ENCODE results near the gene OR5AN1.

Gene OR5AN1

DNA sequence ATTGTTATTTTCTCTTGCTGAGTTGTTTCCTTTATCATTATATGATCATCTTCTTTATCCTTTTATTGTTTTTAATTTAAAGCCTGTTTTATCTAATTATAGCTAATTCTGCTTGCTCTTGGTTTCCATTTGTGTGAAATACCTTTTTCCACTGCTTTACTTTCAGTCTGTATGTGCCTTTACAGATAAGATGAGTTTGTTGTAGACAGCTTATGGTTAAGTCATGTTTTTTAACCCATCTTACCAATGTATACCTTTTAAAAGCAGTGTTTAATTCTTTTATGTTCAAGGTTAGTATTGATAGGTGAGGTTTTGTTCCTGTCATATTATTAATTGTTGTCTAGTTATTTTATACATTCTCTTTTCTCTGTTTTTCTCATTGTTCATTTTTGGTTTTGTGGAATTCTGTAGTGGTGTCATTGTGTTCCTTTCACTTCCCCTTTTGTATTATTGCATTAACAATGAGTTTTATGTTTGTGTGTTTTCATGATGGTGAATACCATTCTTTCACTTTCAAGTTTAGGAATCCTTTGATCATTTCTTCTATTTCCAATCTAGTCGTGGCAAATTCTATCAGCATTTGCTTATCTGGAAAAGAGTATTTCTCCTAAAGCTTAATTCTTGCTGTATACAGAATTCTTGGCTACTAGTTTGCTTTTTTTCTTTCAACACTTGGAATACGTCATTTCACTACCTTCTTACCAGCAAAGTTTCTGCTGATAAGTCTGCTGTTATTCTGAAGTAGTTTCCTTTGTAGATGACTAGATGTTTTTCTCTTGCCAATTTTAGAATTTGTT, 21.8 kb downstream of the OR5AN1 start:
- H3K27ac ChIP-seq (ENCODE audit: low read length) = no peak overlapping the region
- no peak overlapping the region for H3K9ac ChIP-seq (ENCODE audit: low read length)
- no peaks in the 10 kb centered on the region for H3K27me3 ChIP-seq (ENCODE audit: control insufficient read depth, insufficient read depth, low read length)
- no peak overlapping the region for H3K4me3 ChIP-seq (ENCODE audit: low read length)
- H3K9me3 ChIP-seq (ENCODE audit: control insufficient read depth, low read depth, low read length) = peaks cover 4% of the 10 kb centered on the region
- H3K36me3 ChIP-seq (ENCODE audit: control insufficient read depth, low read depth, low read length) = no peaks in the 10 kb centered on the region
- peaks cover 5% of the 10 kb centered on the region for H3K4me1 ChIP-seq (ENCODE audit: control insufficient read depth, low read depth, low read length)

DNA sequence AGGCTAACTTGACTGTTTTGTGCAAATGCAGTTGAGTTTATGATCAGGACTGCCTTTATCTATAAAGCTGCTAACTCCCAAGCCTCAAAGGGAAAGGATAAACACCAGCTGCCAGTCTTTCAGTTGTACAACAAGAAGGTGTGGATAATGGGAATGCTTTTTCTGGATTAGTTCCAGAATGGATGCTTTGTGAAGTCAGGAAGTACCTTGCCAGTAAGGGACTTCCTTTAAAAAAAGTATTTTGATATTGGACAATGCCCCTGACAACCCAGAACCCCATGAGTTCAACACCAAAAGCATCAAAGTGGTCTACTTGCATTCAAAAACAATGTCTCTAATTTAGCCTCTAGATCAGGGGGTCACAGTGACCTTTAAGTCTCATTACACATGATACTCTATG, 35.5 kb downstream of the OR5AN1 start:
- H3K9ac ChIP-seq (ENCODE audit: low read length) = no peak overlapping the region
- H3K36me3 ChIP-seq (ENCODE audit: control insufficient read depth, low read depth, low read length) = no peaks in the 10 kb centered on the region
- H3K9me3 ChIP-seq (ENCODE audit: control insufficient read depth, low read depth, low read length) = peaks cover 13% of the 10 kb centered on the region

DNA sequence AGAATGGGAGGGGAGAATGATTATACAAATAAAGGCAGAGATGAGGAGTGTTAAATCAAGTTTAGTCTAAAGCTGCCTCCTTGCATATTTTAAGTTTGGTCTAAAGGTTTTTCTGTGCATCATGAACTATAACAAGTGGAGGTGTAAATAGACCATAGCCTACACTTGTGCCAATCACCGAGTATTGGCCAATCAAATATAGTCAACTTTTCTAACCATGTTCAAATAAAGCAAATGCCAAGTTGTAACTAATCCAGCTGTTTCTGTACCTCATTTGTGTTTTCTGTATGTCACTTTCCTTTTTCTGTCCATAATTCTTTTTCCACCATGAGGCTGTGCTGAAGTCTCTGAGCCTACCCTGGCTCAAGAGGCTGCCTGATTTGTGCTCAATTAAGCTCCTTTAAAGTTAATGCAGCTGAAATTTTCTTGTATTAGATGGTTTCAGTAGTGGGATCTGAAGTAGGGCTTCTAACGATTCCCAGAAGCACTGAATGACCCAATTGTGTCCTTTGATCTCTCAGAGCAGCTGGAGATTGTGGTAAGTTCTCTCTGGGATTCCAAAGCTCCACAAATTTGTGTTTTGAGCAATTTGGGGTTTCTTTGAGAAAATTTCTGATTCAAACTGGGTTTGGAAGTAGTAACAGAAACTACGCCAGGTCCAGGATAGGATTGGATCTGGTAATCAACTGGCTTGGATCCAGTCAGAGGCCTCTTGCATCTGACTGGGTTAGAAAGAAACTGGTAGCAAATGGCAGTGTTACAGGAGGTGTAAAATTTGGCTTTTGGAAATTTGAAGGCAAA, 42.0 kb downstream of the OR5AN1 start:
- Histone ChIP-seq H3K4me1 (ENCODE audit: control insufficient read depth, low read depth, low read length) (no peaks in the 10 kb centered on the region), H3K27ac (ENCODE audit: low read length) (no peak overlapping the region), H3K4me3 (ENCODE audit: low read length) (no peak overlapping the region), H3K36me3 (ENCODE audit: control insufficient read depth, low read depth, low read length) (no peaks in the 10 kb centered on the region), H3K9ac (ENCODE audit: low read length) (no peak overlapping the region), H3K9me3 (ENCODE audit: control insufficient read depth, low read depth, low read length) (peaks cover 54% of the 10 kb centered on the region), H3K27me3 (ENCODE audit: control insufficient read depth, insufficient read depth, low read length) (no peaks in the 10 kb centered on the region)

More for the DNA sequence above, 35.5 kb downstream of the OR5AN1 start:
- Histone ChIP-seq H3K4me1 (ENCODE audit: control insufficient read depth, low read depth, low read length) (no peaks in the 10 kb centered on the region), H3K27me3 (ENCODE audit: control insufficient read depth, insufficient read depth, low read length) (no peaks in the 10 kb centered on the region), H3K4me3 (ENCODE audit: low read length) (no peak overlapping the region), H3K27ac (ENCODE audit: low read length) (no peak overlapping the region)

GRCh38 chr11:59401262-59401552, 42.5 kb downstream of the OR5AN1 start:
- H3K4me3 ChIP-seq (ENCODE audit: low read length) = no peak overlapping the region
- H3K36me3 ChIP-seq (ENCODE audit: control insufficient read depth, low read depth, low read length) = no peaks in the 10 kb centered on the region
- H3K27ac ChIP-seq (ENCODE audit: low read length) = no peak overlapping the region
- H3K9ac ChIP-seq (ENCODE audit: low read length) = no peak overlapping the region
- no peaks in the 10 kb centered on the region for H3K27me3 ChIP-seq (ENCODE audit: control insufficient read depth, insufficient read depth, low read length)
- H3K9me3 ChIP-seq (ENCODE audit: control insufficient read depth, low read depth, low read length) = peaks cover 54% of the 10 kb centered on the region
- H3K4me1 ChIP-seq (ENCODE audit: control insufficient read depth, low read depth, low read length) = no peaks in the 10 kb centered on the region

- Histone ChIP-seq H3K27ac (ENCODE audit: low read length) (no peak overlapping the region), H3K36me3 (ENCODE audit: control insufficient read depth, low read depth, low read length) (no peaks in the 10 kb centered on the region), H3K9me3 (ENCODE audit: control insufficient read depth, low read depth, low read length) (peaks cover 51% of the 10 kb centered on the region), H3K27me3 (ENCODE audit: control insufficient read depth, insufficient read depth, low read length) (no peaks in the 10 kb centered on the region), H3K4me1 (ENCODE audit: control insufficient read depth, low read depth, low read length) (no peaks in the 10 kb centered on the region), H3K4me3 (ENCODE audit: low read length) (no peak overlapping the region), H3K9ac (ENCODE audit: low read length) (no peak overlapping the region)
These were observed 44.9 kb downstream of the OR5AN1 start for GRCh38 chr11:59403546-59403945.

- H3K4me3 ChIP-seq (ENCODE audit: low read length) = no peak overlapping the region
- peaks cover 20% of the 10 kb centered on the region for H3K9me3 ChIP-seq (ENCODE audit: control insufficient read depth, low read depth, low read length)
- H3K27me3 ChIP-seq (ENCODE audit: control insufficient read depth, insufficient read depth, low read length) = no peaks in the 10 kb centered on the region
- no peaks in the 10 kb centered on the region for H3K36me3 ChIP-seq (ENCODE audit: control insufficient read depth, low read depth, low read length)
- no peak overlapping the region for H3K27ac ChIP-seq (ENCODE audit: low read length)
- no peaks in the 10 kb centered on the region for H3K4me1 ChIP-seq (ENCODE audit: control insufficient read depth, low read depth, low read length)
- no peak overlapping the region for H3K9ac ChIP-seq (ENCODE audit: low read length)
These were observed 55.0 kb downstream of the OR5AN1 start for GRCh38 chr11:59413646-59414045.

- no peaks in the 10 kb centered on the region for H3K36me3 ChIP-seq (ENCODE audit: control insufficient read depth, low read depth, low read length)
- H3K4me1 ChIP-seq (ENCODE audit: control insufficient read depth, low read depth, low read length) = no peaks in the 10 kb centered on the region
- H3K27me3 ChIP-seq (ENCODE audit: control insufficient read depth, insufficient read depth, low read length) = no peaks in the 10 kb centered on the region
- no peak overlapping the region for H3K27ac ChIP-seq (ENCODE audit: low read length)
- peaks cover 5% of the 10 kb centered on the region for H3K9me3 ChIP-seq (ENCODE audit: control insufficient read depth, low read depth, low read length)
- H3K4me3 ChIP-seq (ENCODE audit: low read length) = no peak overlapping the region
- no peak overlapping the region for H3K9ac ChIP-seq (ENCODE audit: low read length)
These were observed 56.4 kb downstream of the OR5AN1 start for GRCh38 chr11:59415111-59415510.

- Histone ChIP-seq H3K9ac (ENCODE audit: low read length) (no peak overlapping the region), H3K27ac (ENCODE audit: low read length) (no peak overlapping the region), H3K9me3 (ENCODE audit: control insufficient read depth, low read depth, low read length) (no peaks in the 10 kb centered on the region), H3K36me3 (ENCODE audit: control insufficient read depth, low read depth, low read length) (no peaks in the 10 kb centered on the region), H3K4me1 (ENCODE audit: control insufficient read depth, low read depth, low read length) (no peaks in the 10 kb centered on the region), H3K4me3 (ENCODE audit: low read length) (no peak overlapping the region), H3K27me3 (ENCODE audit: control insufficient read depth, insufficient read depth, low read length) (no peaks in the 10 kb centered on the region)
These were observed 57.9 kb downstream of the OR5AN1 start for GRCh38 chr11:59416613-59417012.

GRCh38 chr11:59417023-59417422, 58.3 kb downstream of the OR5AN1 start:
- Histone ChIP-seq H3K9me3 (ENCODE audit: control insufficient read depth, low read depth, low read length) (no peaks in the 10 kb centered on the region), H3K36me3 (ENCODE audit: control insufficient read depth, low read depth, low read length) (no peaks in the 10 kb centered on the region), H3K27ac (ENCODE audit: low read length) (no peak overlapping the region), H3K4me1 (ENCODE audit: control insufficient read depth, low read depth, low read length) (no peaks in the 10 kb centered on the region), H3K9ac (ENCODE audit: low read length) (no peak overlapping the region), H3K27me3 (ENCODE audit: control insufficient read depth, insufficient read depth, low read length) (no peaks in the 10 kb centered on the region), H3K4me3 (ENCODE audit: low read length) (no peak overlapping the region)

DNA sequence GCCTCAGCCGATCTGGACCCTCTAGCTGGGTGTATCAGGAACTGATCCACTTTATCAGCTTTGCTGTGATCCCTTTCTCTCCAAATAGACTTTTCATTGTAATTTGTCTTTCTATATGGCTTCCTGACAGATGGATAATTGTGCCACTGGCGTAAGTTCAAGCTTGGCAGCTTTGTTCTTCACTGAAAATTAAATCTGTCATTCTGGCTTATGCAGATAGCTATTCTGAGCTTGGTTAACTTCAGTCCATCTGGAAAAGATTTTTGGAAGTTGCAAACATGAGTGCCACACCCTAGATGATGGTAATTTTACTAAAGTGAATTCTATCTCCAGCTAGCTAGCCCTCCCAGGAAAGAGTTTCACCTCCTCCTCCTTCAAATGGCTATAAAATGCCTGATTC, 59.5 kb downstream of the OR5AN1 start:
- no peaks in the 10 kb centered on the region for H3K9me3 ChIP-seq (ENCODE audit: control insufficient read depth, low read depth, low read length)
- H3K4me3 ChIP-seq (ENCODE audit: low read length) = no peak overlapping the region
- no peak overlapping the region for H3K27ac ChIP-seq (ENCODE audit: low read length)
- no peak overlapping the region for H3K9ac ChIP-seq (ENCODE audit: low read length)
- H3K27me3 ChIP-seq (ENCODE audit: control insufficient read depth, insufficient read depth, low read length) = no peaks in the 10 kb centered on the region
- no peaks in the 10 kb centered on the region for H3K36me3 ChIP-seq (ENCODE audit: control insufficient read depth, low read depth, low read length)
- H3K4me1 ChIP-seq (ENCODE audit: control insufficient read depth, low read depth, low read length) = no peaks in the 10 kb centered on the region
